Activated naive CD8-positive, alpha-beta T cell treated with anti-CD3 and anti-CD28 coated beads, Interleukin-2, amount 10 ng/mL, durations not matched to agents 7 days and 5 days (primary cell): ENCODE data around the gene GSE1. TPM values are rescaled to one million over a fixed set of nuclear protein-coding genes. Genes with fewer than 3 reads are reported as not detected.

ENCODE experiments used
- ATAC-seq: fragments of 150-1000 bp; cut with Tn5 transposase; one replicate; pipeline ENCODE4 v1.10.0; 2021; ENCODE audit warnings: low read depth, moderate library complexity
- POLR2A ChIA-PET: fragments of 350-600 bp; sonication (Branson Sonifier 250); formaldehyde crosslinking; loops from one replicate; lab custom pipeline; 2021; ENCODE audit warnings: antibody characterized with exemption; lab: Charles Lee
- DNase-seq: peaks from one replicate; pipeline ENCODE4 v3.0.0; 2021
- H3K27ac Mint-ChIP-seq: one replicate; pipeline ENCODE4 v1.8.0; 2022; ENCODE audit warnings: mild to moderate bottlenecking, mixed read lengths
- H3K27me3 Mint-ChIP-seq: one replicate; pipeline ENCODE4 v1.8.0; 2022; ENCODE audit warnings: mild to moderate bottlenecking, moderate library complexity, mixed read lengths
- H3K36me3 Mint-ChIP-seq: one replicate; pipeline ENCODE4 v1.8.0; 2021; ENCODE audit warnings: mild to moderate bottlenecking, mixed read lengths
- H3K4me1 Mint-ChIP-seq: one replicate; pipeline ENCODE4 v1.8.0; 2021; ENCODE audit warnings: mixed read lengths
- H3K4me3 Mint-ChIP-seq: one replicate; pipeline ENCODE4 v1.8.0; 2022; ENCODE audit warnings: mild to moderate bottlenecking, moderate library complexity, mixed read lengths
- H3K9me3 Mint-ChIP-seq: one replicate; pipeline ENCODE4 v1.8.0; 2021; ENCODE audit warnings: mixed read lengths
- total RNA-seq, 2 experiments: library from RNA; stranded (reverse); gene quantifications; one replicate each; pipeline ENCODE4 v1.2.3, GENCODE V29; 2021

GSE1 gene
- total RNA-seq, 2 experiments from 2014 or later: 60.9 to 62.5 TPM

DNA sequence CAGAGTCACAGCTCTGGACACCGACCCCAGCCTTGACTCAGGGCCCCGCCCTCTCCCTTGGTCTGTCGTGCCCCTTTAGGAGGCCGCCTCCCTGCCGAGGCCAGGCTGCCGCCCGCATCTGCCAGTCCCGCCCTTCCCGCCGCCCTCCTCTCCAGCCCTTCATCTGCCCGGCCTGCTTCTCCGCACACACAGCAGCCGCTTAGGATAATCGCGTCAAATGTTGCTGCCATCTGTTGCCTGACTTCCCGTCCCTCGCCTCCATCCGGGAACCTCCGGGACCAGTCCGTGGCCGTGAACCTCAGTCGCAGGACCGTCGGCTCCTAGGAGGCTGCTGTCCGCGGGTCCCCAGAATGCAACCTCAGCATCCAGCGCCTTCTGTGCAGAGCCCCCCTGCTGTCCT, 11.9 kb downstream of the GSE1 start:
- DNase-seq (no peak), ATAC-seq (no peak)
- Mint-ChIP-seq H3K4me1 (peaks cover 24% of the 10 kb centered on the region), H3K36me3 (peaks cover 19% of the 10 kb centered on the region), H3K4me3 (no peak overlapping the region), H3K27ac (no peak overlapping the region), H3K9me3 (peaks cover 7% of the 10 kb centered on the region), H3K27me3 (no peaks in the 10 kb centered on the region)
- POLR2A ChIA-PET: interaction anchor here (2.4 kb wide), 1 partner anchor 9 kb away, joined by 14 read pairs; no protein-coding TSS in a partner anchor

GRCh38 chr16:85625485-85626117, 12.5 kb downstream of the GSE1 start:
- no peak for DNase-seq
- Mint-ChIP-seq H3K4me3 (no peak overlapping the region), H3K4me1 (peaks cover 24% of the 10 kb centered on the region), H3K27me3 (no peaks in the 10 kb centered on the region), H3K27ac (no peak overlapping the region), H3K36me3 (peaks cover 21% of the 10 kb centered on the region), H3K9me3 (peaks cover 7% of the 10 kb centered on the region)
- POLR2A ChIA-PET: interaction anchor here (2.4 kb wide), 1 partner anchor 9 kb away, joined by 14 read pairs; no protein-coding TSS in a partner anchor
- no peak for ATAC-seq

DNA sequence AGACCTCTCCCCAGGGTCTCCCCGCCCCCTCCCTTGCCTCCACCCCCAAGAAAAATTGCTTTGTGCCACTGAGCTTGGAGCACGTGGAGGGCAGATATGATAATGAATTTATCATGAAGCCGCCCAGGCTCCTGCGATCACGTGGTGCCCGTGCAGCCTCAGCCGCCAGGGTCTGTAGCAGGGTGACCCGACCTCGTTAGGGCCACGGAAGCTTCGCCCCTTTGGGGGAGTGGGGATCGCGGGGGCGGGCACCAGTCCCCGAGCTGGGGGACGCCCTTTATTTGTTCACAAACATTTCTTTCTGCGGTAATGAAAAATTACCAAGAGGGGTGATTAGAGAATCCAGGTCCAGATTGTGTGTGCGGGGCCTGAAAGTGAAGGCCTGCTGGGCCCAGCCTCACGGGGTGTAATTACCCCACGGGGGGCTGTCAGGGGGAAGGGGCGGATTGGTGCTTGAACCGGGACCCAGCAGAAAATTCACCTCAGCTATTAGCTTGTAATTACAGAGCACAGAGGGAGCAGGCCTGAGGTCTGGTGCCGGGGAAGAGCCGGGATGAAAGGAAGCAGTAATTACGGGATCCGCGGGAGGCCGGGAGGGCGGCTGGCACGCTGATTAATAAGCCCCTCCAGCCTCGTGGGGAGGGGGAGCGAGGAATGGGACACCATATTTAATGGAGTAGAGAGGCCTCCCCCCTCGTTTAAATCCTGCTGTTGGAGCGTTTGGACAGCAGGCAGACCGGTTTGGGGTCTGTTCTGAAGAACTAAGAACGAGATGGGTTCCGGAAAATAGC, 13.3 kb downstream of the GSE1 start:
- peaks cover 22% of the 10 kb centered on the region for H3K4me1 Mint-ChIP-seq
- DNase-seq: no peak
- H3K4me3 Mint-ChIP-seq: peak overlapping the region; percentile 4
- no peaks in the 10 kb centered on the region for H3K27me3 Mint-ChIP-seq
- peaks cover 7% of the 10 kb centered on the region for H3K9me3 Mint-ChIP-seq
- POLR2A ChIA-PET: interaction anchor here (0.6 to 2.4 kb wide), 3 partner anchors 10 to 73 kb away, joined by 4 to 14 read pairs (median 4); no protein-coding TSS in a partner anchor
- ATAC-seq: no peak
- H3K27ac Mint-ChIP-seq: no peak overlapping the region
- peaks cover 21% of the 10 kb centered on the region for H3K36me3 Mint-ChIP-seq

DNA sequence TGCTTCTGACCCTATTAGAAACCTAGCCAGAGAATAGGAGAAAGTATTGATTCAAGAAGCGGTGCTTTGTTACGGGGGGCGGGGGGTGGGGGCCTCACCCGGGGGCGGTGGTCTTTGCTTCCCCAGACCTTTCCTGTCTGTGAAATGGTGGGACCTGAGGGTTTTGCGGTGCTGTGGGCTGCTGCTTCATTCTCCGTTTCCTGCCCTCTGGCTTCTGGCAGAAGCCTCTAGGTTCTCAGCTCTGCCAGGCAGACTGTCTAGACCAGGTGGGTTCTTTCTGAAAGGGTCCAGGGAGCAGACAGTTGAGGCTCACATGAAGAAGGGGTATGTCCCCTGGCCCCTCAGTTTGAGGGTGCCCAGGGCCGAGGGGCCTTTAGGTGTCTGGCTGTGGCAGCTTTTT, 14.0 kb downstream of the GSE1 start:
- DNase-seq (peak; percentile 54), ATAC-seq (peak; percentile 58)
- peak overlapping the region; percentile 2 for H3K4me3 Mint-ChIP-seq
- H3K4me1 Mint-ChIP-seq: peaks cover 18% of the 10 kb centered on the region
- H3K27me3 Mint-ChIP-seq: no peaks in the 10 kb centered on the region
- peaks cover 7% of the 10 kb centered on the region for H3K9me3 Mint-ChIP-seq
- H3K27ac Mint-ChIP-seq: no peak overlapping the region
- POLR2A ChIA-PET: interaction anchor here (0.6 to 2.4 kb wide), 4 partner anchors 11 to 73 kb away, joined by 3 to 14 read pairs (median 4); no protein-coding TSS in a partner anchor
- H3K36me3 Mint-ChIP-seq: peaks cover 21% of the 10 kb centered on the region

DNA sequence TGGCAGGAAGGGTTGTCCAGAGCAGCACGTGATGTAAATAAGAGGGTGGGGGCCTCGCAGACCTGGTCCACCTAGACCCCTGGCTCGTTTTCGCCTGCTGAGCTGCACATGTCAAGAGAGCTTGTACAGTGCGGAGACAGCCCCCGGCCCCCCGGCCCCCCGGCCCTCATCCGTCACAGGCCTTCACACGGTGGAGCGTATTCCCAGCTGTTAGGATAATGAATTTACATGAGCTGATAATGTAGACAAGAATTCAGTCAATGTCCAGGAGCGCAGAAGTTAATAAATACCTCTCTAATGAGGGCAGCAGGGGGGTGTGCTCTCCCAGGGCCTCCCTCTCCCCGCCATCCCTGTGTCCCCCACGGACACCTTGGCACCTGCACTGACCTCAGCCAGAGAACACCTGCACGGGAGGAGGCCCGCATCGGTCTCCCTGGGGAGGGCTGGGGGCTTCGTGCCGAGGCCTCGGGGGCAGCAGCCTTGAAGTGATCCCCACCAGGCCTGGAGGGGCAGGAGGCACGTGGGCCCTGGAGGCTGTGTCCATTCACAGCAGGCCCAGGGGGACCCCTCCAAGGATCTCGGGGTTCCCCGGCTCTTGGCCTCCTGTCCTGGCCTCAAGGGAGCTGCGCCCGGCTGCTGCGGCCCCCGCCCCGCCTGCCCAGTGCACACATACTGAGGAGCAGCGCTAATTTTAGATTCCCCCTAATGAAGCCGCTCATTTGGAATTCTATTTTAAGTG, 14.6 kb downstream of the GSE1 start:
- no peaks in the 10 kb centered on the region for H3K27me3 Mint-ChIP-seq
- H3K36me3 Mint-ChIP-seq: peaks cover 21% of the 10 kb centered on the region
- no peak overlapping the region for H3K27ac Mint-ChIP-seq
- POLR2A ChIA-PET: interaction anchor here (0.6 to 1.1 kb wide), 2 partner anchors 71 to 74 kb away, joined by 3 to 4 read pairs; no protein-coding TSS in a partner anchor
- no peak overlapping the region for H3K4me3 Mint-ChIP-seq
- H3K9me3 Mint-ChIP-seq: peaks cover 7% of the 10 kb centered on the region
- no peak for ATAC-seq
- H3K4me1 Mint-ChIP-seq: peaks cover 12% of the 10 kb centered on the region
- DNase-seq: no peak

DNA sequence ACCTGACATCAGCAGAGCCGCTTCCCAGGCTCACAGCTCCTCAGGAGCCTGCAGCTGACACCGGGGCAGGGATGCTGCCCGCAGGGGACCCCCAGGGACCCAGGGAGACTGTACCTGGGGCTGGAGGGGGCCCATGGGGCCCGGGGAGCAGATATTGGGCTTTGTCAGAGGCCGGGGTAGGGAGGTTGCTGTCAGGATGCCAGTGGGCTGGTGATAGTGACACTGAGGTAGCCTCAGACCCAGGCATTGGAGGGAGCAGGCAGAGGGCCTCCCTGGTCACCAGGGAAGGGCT, 15.1 kb downstream of the GSE1 start:
- DNase-seq (no peak), ATAC-seq (no peak)
- Mint-ChIP-seq H3K9me3 (peaks cover 7% of the 10 kb centered on the region), H3K27ac (no peak overlapping the region), H3K4me3 (no peak overlapping the region), H3K36me3 (peaks cover 21% of the 10 kb centered on the region), H3K4me1 (peaks cover 11% of the 10 kb centered on the region), H3K27me3 (no peaks in the 10 kb centered on the region)
- POLR2A ChIA-PET: no interaction called here

DNA sequence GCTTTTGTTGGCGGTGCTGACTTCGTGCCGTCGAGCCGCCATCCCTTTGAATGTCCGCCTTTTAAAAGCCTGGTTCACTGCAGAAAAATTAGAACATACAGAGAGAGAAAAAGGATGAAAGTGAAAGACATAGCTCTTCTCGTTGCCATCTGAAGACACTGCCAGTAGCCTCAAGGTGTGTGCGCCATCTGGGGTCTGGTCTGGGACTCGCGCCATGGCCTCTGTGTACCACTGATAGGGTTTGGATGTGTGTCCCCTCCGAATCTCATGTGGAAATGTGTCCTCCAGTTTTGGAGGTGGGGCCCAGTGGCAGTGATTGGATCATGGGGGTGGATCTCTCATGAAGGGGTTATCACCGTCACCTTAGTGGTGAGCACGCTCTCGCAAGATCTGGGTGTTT, 15.5 kb downstream of the GSE1 start:
- DNase-seq: no peak
- H3K9me3 Mint-ChIP-seq: peaks cover 7% of the 10 kb centered on the region
- no peak overlapping the region for H3K4me3 Mint-ChIP-seq
- no peaks in the 10 kb centered on the region for H3K27me3 Mint-ChIP-seq
- peaks cover 11% of the 10 kb centered on the region for H3K4me1 Mint-ChIP-seq
- no peak for ATAC-seq
- peaks cover 21% of the 10 kb centered on the region for H3K36me3 Mint-ChIP-seq
- peak overlapping the region; percentile 45 for H3K27ac Mint-ChIP-seq
- POLR2A ChIA-PET: no interaction called here

- DNase-seq: no peak
- Mint-ChIP-seq H3K4me3 (no peak overlapping the region), H3K4me1 (peaks cover 11% of the 10 kb centered on the region), H3K9me3 (peaks cover 7% of the 10 kb centered on the region), H3K36me3 (peaks cover 21% of the 10 kb centered on the region), H3K27me3 (no peaks in the 10 kb centered on the region), H3K27ac (no peak overlapping the region)
- ATAC-seq: no peak
- POLR2A ChIA-PET: no interaction called here
These were observed 16.2 kb downstream of the GSE1 start for GRCh38 chr16:85629326-85629725.

DNA sequence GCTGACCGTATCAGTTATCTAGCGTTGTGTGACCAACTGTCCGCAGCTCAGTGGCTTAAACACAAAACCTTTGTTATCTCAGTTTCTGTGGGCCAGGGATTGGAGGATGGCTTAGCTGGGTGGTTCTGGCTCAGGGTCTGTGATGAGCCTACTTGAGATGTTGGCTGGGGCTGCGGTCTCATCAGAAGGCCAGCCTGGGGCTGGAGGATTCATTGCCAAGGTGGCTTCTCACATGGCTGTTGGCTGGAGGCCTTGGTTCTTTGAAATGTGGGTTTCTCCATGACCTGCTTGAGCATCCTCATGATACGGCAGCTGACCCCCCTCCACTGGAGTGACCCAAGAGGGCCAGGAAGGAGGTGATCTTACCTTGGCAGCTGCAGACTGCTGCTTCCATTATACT, 16.7 kb downstream of the GSE1 start:
- Mint-ChIP-seq H3K27me3 (no peaks in the 10 kb centered on the region), H3K9me3 (peaks cover 7% of the 10 kb centered on the region), H3K4me1 (peaks cover 11% of the 10 kb centered on the region), H3K27ac (no peak overlapping the region), H3K36me3 (peaks cover 21% of the 10 kb centered on the region), H3K4me3 (no peak overlapping the region)
- POLR2A ChIA-PET: no interaction called here
- ATAC-seq (no peak), DNase-seq (no peak)

- Mint-ChIP-seq H3K36me3 (peaks cover 18% of the 10 kb centered on the region), H3K9me3 (peaks cover 7% of the 10 kb centered on the region), H3K27ac (no peak overlapping the region), H3K4me3 (no peak overlapping the region), H3K4me1 (peaks cover 10% of the 10 kb centered on the region), H3K27me3 (no peaks in the 10 kb centered on the region)
- ATAC-seq: no peak
- POLR2A ChIA-PET: no interaction called here
- DNase-seq: no peak
These were observed 18.1 kb downstream of the GSE1 start for GRCh38 chr16:85631230-85631629.

DNA sequence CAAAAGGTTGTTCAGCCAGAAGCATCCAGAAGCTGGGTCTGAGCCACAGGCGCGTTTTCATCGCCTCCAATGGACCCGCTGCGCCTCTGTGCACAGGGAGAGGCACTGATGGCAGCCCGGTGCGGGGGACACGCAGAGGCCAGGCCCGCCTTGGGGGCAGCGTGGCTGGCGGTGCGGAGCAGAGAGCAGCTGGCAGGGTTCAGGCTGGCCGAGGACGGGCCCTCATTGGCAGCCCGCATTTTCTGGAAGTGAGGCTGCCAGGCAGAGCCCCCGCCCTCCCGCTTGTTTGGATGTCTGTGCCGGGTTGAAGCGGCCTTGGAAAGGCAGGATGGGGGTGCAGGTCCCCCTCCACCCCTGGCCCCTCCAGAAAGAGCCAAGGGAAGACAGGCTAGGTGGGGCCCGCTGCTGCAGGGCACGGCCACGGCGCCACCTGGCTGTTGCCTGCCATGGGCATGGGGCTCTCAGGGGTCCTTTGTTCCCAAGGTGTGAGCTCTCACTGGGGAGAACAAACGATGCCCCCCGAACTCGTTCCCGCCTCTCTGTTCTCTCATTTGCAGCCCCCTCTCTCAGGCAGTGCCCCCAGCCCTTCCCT, 18.8 kb downstream of the GSE1 start:
- H3K27me3 Mint-ChIP-seq: no peaks in the 10 kb centered on the region
- no peak for DNase-seq
- peaks cover 7% of the 10 kb centered on the region for H3K9me3 Mint-ChIP-seq
- POLR2A ChIA-PET: no interaction called here
- peaks cover 4% of the 10 kb centered on the region for H3K4me1 Mint-ChIP-seq
- no peak overlapping the region for H3K27ac Mint-ChIP-seq
- H3K4me3 Mint-ChIP-seq: no peak overlapping the region
- no peak for ATAC-seq
- peaks cover 18% of the 10 kb centered on the region for H3K36me3 Mint-ChIP-seq

DNA sequence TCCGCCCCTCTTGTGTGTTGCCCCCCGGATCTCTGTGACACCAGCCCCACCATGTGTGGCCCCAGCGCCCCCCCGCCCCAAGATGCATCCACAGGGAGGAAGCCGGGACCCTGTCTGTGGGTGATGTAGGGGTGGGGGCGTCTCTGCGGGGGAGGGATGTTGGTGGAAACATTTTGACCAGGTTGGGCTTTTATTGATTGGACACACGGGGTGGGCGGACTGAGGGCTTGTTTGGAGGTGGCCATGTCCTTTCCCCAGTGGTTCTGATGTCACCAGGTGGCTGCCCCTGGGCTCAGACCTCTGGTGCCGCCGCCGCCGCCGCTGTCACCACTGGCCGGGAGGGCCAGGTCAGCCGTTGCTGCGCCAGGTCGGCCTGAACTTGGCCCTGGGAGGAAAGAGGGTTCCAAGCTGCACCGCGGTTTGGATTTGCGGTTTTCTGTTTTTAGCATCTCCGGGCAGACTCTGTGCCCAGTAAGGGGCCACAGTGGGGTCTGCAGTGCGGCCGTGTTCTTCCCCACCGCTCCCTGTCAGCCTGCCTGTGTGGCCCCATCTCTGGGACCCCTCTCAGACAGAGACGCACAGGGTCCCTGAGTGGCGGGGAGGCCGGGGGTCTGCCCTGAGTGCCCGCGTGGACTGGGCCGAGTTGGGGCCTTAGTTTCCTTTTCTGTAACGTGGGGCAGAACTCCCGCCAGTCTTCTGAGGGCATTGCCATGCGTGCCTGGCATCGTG, 19.8 kb downstream of the GSE1 start:
- Mint-ChIP-seq H3K27ac (no peak overlapping the region), H3K4me3 (no peak overlapping the region), H3K27me3 (no peaks in the 10 kb centered on the region), H3K4me1 (peaks cover 2% of the 10 kb centered on the region), H3K9me3 (peaks cover 7% of the 10 kb centered on the region), H3K36me3 (peaks cover 16% of the 10 kb centered on the region)
- ATAC-seq: no peak
- no peak for DNase-seq
- POLR2A ChIA-PET: no interaction called here

DNA sequence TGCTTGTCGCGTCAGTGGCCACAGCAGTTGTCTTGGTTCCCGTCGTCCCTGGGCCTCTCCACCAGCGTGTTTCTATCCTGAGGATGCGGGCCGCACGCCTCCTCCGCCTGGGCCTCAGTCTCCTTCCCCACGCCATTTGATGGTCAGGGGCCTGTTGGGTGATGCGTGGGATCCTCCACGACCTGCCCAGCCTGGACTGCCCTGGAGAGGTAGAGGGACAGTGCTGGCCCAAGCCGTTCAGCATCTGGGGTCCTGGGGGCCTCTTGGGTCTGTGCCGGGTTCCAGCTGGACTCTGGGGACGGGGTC, 20.3 kb downstream of the GSE1 start:
- DNase-seq (no peak), ATAC-seq (no peak)
- Mint-ChIP-seq H3K27ac (no peak overlapping the region), H3K9me3 (peaks cover 7% of the 10 kb centered on the region), H3K4me3 (no peak overlapping the region), H3K36me3 (peaks cover 16% of the 10 kb centered on the region), H3K27me3 (no peaks in the 10 kb centered on the region), H3K4me1 (peaks cover 2% of the 10 kb centered on the region)
- POLR2A ChIA-PET: no interaction called here
